Measurements from ENCODE around the gene SLC25A21. TPM values are rescaled to one million over a fixed set of nuclear protein-coding genes. Genes with fewer than 3 reads are reported as not detected.
"Not testable (repeated sequence)": the region's sequence is repeated elsewhere in the genome, so short reads cannot be mapped to it uniquely, and the experiment has no call there.

Gene SLC25A21
- total RNA-seq, 1 experiment from 2014 or later, result 7.1 TPM

- Mint-ChIP-seq H3K27me3 (ENCODE audit: low read depth) (peaks cover 13% of the 10 kb centered on the region), H3K36me3 (ENCODE audit: insufficient read depth in 1 of 3, low read depth in 3 of 3) (peaks cover 0 to 14% (median 3%) of the 10 kb centered on the region in 3 experiments; a peak in 4 of 7 replicates), H3K4me3 (no peak overlapping the region), H3K9me3 (peaks cover 22 to 24% of the 10 kb centered on the region in 2 experiments), H3K27ac (no peak overlapping the region), H3K4me1 (peaks cover 3 to 5% of the 10 kb centered on the region in 2 experiments)
- Histone ChIP-seq H2BK5ac (ENCODE audit: insufficient read length, low read length) (no peak overlapping the region), H3K56ac (ENCODE audit: insufficient read length, low read depth, low read length) (no peak overlapping the region), H3K27me3 (ENCODE audit: insufficient read depth, low read length) (no peaks in the 10 kb centered on the region), H3K9me3 (ENCODE audit: control insufficient read depth, low read depth, low read length) (no peaks in the 10 kb centered on the region), H3K27ac (ENCODE audit: insufficient read length, low read depth, low read length) (no peak overlapping the region), H3K4me2 (ENCODE audit: insufficient read depth, insufficient read length, low read length) (no peak overlapping the region), H2AK5ac (ENCODE audit: insufficient read length, low read length) (no peak overlapping the region), H3K79me2 (ENCODE audit: insufficient read depth, low read length) (no peaks in the 10 kb centered on the region), H2BK15ac (ENCODE audit: low read depth, low read length) (no peak overlapping the region), H4K91ac (ENCODE audit: insufficient read length, low read depth, low read length) (no peak overlapping the region), H4K20me1 (ENCODE audit: control insufficient read depth, insufficient read depth, insufficient read length) (no peaks in the 10 kb centered on the region), H4K5ac (ENCODE audit: insufficient read length, low read depth, low read length) (no peak overlapping the region), H2BK120ac (ENCODE audit: low read depth, low read length, poor library complexity, severe bottlenecking) (no peak overlapping the region), H4K8ac (replicated peaks; ENCODE audit: insufficient read length, low read depth, low read length) (no peak overlapping the region), H2AFZ (ENCODE audit: low read length) (no peak overlapping the region), H3K9ac (ENCODE audit: extremely low read depth, insufficient read length, low read length) (no peak overlapping the region), H2BK20ac (ENCODE audit: low read depth, low read length, poor library complexity, severe bottlenecking) (no peak overlapping the region), H3K4me1 (ENCODE audit: insufficient read depth, low read length) (no peaks in the 10 kb centered on the region; the same call in 1 of the 2 replicates), H3K79me1 (ENCODE audit: insufficient read depth, low read depth, low read length, poor library complexity, severe bottlenecking) (no peaks in the 10 kb centered on the region), H2BK12ac (ENCODE audit: insufficient read length, low read depth, low read length) (no peak overlapping the region), H3T11ph (ENCODE audit: low read length) (no peak overlapping the region), H3K14ac (ENCODE audit: insufficient read depth, low read length) (no peak overlapping the region), H3K4ac (ENCODE audit: low read depth, low read length) (no peak overlapping the region), H3K18ac (ENCODE audit: insufficient read length, low read depth, low read length) (no peak overlapping the region), H3K23ac (ENCODE audit: insufficient read length, low read depth, low read length) (no peak overlapping the region), H3K23me2 (ENCODE audit: insufficient read length, low read depth, low read length, poor library complexity, severe bottlenecking) (no peaks in the 10 kb centered on the region)
- TF ChIP-seq CTCF (conservative IDR thresholded peaks at IDR 0.05), result no peak
- WGBS (ENCODE audit: extremely low coverage, insufficient read length, low lambda C conversion rate), result no CpG with 5 or more reads among the region's 1 CpG
- DNase-seq, result no peak
Measured at GRCh38 chr14:36700651-36701050, 471.8 kb downstream of the SLC25A21 start.

- H2BK12ac ChIP-seq (ENCODE audit: insufficient read length, low read depth, low read length); H3K9ac ChIP-seq (ENCODE audit: extremely low read depth, insufficient read length, low read length); H3K4me2 ChIP-seq (ENCODE audit: insufficient read depth, insufficient read length, low read length); H2BK120ac ChIP-seq (ENCODE audit: low read depth, low read length, poor library complexity, severe bottlenecking); H2AK5ac ChIP-seq (ENCODE audit: insufficient read length, low read length); H3K9me3 ChIP-seq (ENCODE audit: control insufficient read depth, low read depth, low read length); H3K56ac ChIP-seq (ENCODE audit: insufficient read length, low read depth, low read length); H3K18ac ChIP-seq (ENCODE audit: insufficient read length, low read depth, low read length); H3K4me3 Mint-ChIP-seq; H3K4ac ChIP-seq (ENCODE audit: low read depth, low read length); H3K27ac ChIP-seq (ENCODE audit: insufficient read length, low read depth, low read length); H3K27ac Mint-ChIP-seq; H2BK5ac ChIP-seq (ENCODE audit: insufficient read length, low read length); H3K23me2 ChIP-seq (ENCODE audit: insufficient read length, low read depth, low read length, poor library complexity, severe bottlenecking); H3K4me1 ChIP-seq (ENCODE audit: insufficient read depth, low read length); H4K8ac ChIP-seq (replicated peaks; ENCODE audit: insufficient read length, low read depth, low read length); H3K79me2 ChIP-seq (ENCODE audit: insufficient read depth, low read length); H3T11ph ChIP-seq (ENCODE audit: low read length); H3K23ac ChIP-seq (ENCODE audit: insufficient read length, low read depth, low read length); H3K27me3 ChIP-seq (ENCODE audit: insufficient read depth, low read length); H3K79me1 ChIP-seq (ENCODE audit: insufficient read depth, low read depth, low read length, poor library complexity, severe bottlenecking); H2AFZ ChIP-seq (ENCODE audit: low read length); H3K14ac ChIP-seq (ENCODE audit: insufficient read depth, low read length); H2BK15ac ChIP-seq (ENCODE audit: low read depth, low read length); H3K4me1 Mint-ChIP-seq; H4K5ac ChIP-seq (ENCODE audit: insufficient read length, low read depth, low read length); H4K91ac ChIP-seq (ENCODE audit: insufficient read length, low read depth, low read length); H2BK20ac ChIP-seq (ENCODE audit: low read depth, low read length, poor library complexity, severe bottlenecking); DNase-seq; H4K20me1 ChIP-seq (ENCODE audit: control insufficient read depth, insufficient read depth, insufficient read length): not testable (repeated sequence)
- peaks cover 0 to 18% (median 3%) of the 10 kb centered on the region in 3 experiments; a peak in 4 of 7 replicates for H3K36me3 Mint-ChIP-seq (ENCODE audit: insufficient read depth in 1 of 3, low read depth in 3 of 3)
- WGBS (ENCODE audit: extremely low coverage, insufficient read length, low lambda C conversion rate), result no CpG with 5 or more reads among the region's 7 CpGs
- H3K27me3 Mint-ChIP-seq (ENCODE audit: low read depth), result peaks cover 17% of the 10 kb centered on the region
- peaks cover 30 to 34% of the 10 kb centered on the region in 2 experiments for H3K9me3 Mint-ChIP-seq
Measured at GRCh38 chr14:36699420-36699819, 473.0 kb downstream of the SLC25A21 start.

Measured in H9 (cell line).